OCI-LY1 (cell line): Measurements from ENCODE around the gene TRIM63.

Experiments
- H2AFZ ChIP-seq: fragments of 200-600 bp; sonication (generic), shearing (Covaris generic); 2 replicates; pipeline ENCODE4 v1.6.0; 2014; ENCODE audit warnings: antibody characterized with exemption, mild to moderate bottlenecking, low read length
- H3F3A ChIP-seq: fragments of 200-600 bp; sonication (generic), shearing (Covaris generic); 2 replicates; pipeline ENCODE4 v1.6.0; 2014; ENCODE audit warnings: mild to moderate bottlenecking, antibody characterized with exemption, low read length, moderate library complexity; ENCODE audit not compliant: insufficient read depth
- H3K27ac ChIP-seq: fragments of 200-600 bp; sonication (generic); 2 replicates; pipeline ENCODE4 v1.5.1; 2014; ENCODE audit warnings: low read length, mixed run types, mild to moderate bottlenecking, low read depth; ENCODE audit not compliant: poor library complexity, severe bottlenecking
- H3K27me3 ChIP-seq: fragments of 200-600 bp; sonication (generic); 2 replicates; pipeline ENCODE4 v1.6.0; 2014; ENCODE audit warnings: antibody characterized with exemption, mild to moderate bottlenecking, low read length, moderate library complexity; ENCODE audit not compliant: insufficient read depth
- H3K36me3 ChIP-seq: fragments of 200-600 bp; sonication (generic); 2 replicates; pipeline ENCODE4 v1.6.1; 2014; ENCODE audit warnings: mild to moderate bottlenecking, antibody characterized with exemption, low read length, moderate library complexity, mixed read lengths; ENCODE audit not compliant: insufficient read depth
- H3K4me1 ChIP-seq: fragments of 200-600 bp; sonication (generic); 2 replicates; pipeline ENCODE4 v1.5.1; 2014; ENCODE audit warnings: mild to moderate bottlenecking, low read length, moderate library complexity; ENCODE audit not compliant: insufficient read depth, severe bottlenecking
- H3K4me2 ChIP-seq: fragments of 200-600 bp; sonication (generic), shearing (Covaris generic); 2 replicates; pipeline ENCODE4 v1.6.1; 2014; ENCODE audit warnings: low read length
- H3K4me3 ChIP-seq: fragments of 200-600 bp; sonication (generic); 2 replicates; pipeline ENCODE4 v1.5.1; 2014; ENCODE audit warnings: low read length, low read depth, mild to moderate bottlenecking, mixed read lengths; ENCODE audit not compliant: poor library complexity, severe bottlenecking
- H3K79me2 ChIP-seq: fragments of 200-600 bp; shearing (Covaris generic); 2 replicates; pipeline ENCODE4 v1.6.1; 2016; ENCODE audit warnings: mixed run types, low read length, mixed read lengths; ENCODE audit not compliant: insufficient read depth
- H3K9ac ChIP-seq: fragments of 200-600 bp; sonication (generic), shearing (Covaris generic); 2 replicates; pipeline ENCODE4 v1.6.1; 2014; ENCODE audit warnings: mild to moderate bottlenecking, low read length, mixed read lengths
- H3K9me2 ChIP-seq: fragments of 200-600 bp; sonication (generic), shearing (Covaris generic); 2 replicates; pipeline ENCODE4 v1.6.1; 2014; ENCODE audit warnings: low read depth, mild to moderate bottlenecking, low read length, mixed read lengths
- H3K9me3 ChIP-seq: fragments of 200-600 bp; shearing (Covaris generic); 2 replicates; pipeline ENCODE4 v1.6.1; 2014; ENCODE audit warnings: low read length, mixed read lengths
- H4K20me1 ChIP-seq: fragments of 200-600 bp; sonication (generic), shearing (Covaris generic); 2 replicates; pipeline ENCODE4 v1.6.0; 2016; ENCODE audit warnings: mild to moderate bottlenecking, low read length; ENCODE audit not compliant: insufficient read depth
- EZH2 ChIP-seq: fragments of 200-600 bp; sonication (generic), shearing (Covaris generic); IDR thresholded peaks from 2 replicates; pipeline ENCODE4 v1.8.0; 2017; ENCODE audit warnings: borderline replicate concordance, mixed run types, mild to moderate bottlenecking, antibody characterized with exemption, low read length, moderate library complexity, mixed read lengths
- TF ChIP-seq, protein P1 (sequence below): fragments of 200-600 bp; sonication (generic), shearing (Covaris generic); IDR thresholded peaks from 2 replicates; pipeline ENCODE4 v1.5.1; 2017; ENCODE audit warnings: mild to moderate bottlenecking, antibody characterized with exemption, low read length, moderate library complexity, mixed read lengths

TRIM63 gene

DNA sequence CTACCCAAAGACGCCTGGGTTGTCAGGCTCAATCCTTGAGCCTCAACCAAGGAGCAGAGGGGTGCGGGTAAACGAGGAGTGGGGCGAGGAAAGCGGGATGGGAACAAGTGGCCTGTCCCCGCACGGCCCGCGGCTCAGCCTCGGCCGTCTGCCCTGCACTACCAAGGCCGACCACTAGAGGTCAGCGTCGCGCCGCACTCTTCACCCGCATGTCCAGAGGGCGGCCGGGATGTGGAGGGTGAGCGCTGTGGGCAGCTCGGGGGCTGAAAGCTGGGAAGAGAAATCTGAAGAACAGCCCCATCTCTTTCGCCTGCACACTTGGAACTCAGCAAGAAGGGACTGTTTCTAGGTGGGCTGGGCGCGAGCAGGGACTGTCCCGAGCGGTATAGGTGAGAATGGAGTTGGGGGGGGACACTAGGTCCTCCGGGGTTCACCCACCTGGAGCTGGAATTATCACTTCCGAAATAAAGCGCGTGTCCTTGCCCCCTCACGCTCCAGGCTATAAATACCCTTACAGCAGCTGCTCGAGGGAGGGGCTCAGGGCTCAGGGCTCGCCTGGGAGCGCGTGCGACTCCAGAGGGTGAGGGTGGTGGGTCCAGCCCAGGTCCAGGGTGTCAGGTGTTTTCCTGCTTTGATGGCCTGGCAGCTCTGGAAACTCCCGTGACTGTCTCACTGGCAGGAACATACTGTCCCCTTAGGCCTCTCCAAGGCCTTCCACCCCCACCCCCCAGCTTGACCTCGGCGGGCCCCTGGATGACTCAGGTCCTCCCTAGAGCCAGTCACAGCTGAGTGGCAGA lies 31.3 kb downstream of the TRIM63 start:
- TF ChIP-seq EZH2 = no peak
- TF ChIP-seq, protein P1, sequence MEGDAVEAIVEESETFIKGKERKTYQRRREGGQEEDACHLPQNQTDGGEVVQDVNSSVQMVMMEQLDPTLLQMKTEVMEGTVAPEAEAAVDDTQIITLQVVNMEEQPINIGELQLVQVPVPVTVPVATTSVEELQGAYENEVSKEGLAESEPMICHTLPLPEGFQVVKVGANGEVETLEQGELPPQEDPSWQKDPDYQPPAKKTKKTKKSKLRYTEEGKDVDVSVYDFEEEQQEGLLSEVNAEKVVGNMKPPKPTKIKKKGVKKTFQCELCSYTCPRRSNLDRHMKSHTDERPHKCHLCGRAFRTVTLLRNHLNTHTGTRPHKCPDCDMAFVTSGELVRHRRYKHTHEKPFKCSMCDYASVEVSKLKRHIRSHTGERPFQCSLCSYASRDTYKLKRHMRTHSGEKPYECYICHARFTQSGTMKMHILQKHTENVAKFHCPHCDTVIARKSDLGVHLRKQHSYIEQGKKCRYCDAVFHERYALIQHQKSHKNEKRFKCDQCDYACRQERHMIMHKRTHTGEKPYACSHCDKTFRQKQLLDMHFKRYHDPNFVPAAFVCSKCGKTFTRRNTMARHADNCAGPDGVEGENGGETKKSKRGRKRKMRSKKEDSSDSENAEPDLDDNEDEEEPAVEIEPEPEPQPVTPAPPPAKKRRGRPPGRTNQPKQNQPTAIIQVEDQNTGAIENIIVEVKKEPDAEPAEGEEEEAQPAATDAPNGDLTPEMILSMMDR = peak; percentile 96
- Histone ChIP-seq H3K36me3 (no peaks in the 10 kb centered on the region), H3K4me2 (peak overlapping the region; percentile 80), H3K9me3 (no peaks in the 10 kb centered on the region), H3K4me1 (peaks cover 6% of the 10 kb centered on the region), H3K27ac (no peak overlapping the region), H3K9me2 (no peaks in the 10 kb centered on the region), H2AFZ (no peak overlapping the region), H4K20me1 (no peaks in the 10 kb centered on the region), H3K79me2 (no peaks in the 10 kb centered on the region), H3K27me3 (no peaks in the 10 kb centered on the region), H3K9ac (peak overlapping the region; percentile 64), H3K4me3 (peak overlapping the region; percentile 70), H3F3A (no peaks in the 10 kb centered on the region)

DNA sequence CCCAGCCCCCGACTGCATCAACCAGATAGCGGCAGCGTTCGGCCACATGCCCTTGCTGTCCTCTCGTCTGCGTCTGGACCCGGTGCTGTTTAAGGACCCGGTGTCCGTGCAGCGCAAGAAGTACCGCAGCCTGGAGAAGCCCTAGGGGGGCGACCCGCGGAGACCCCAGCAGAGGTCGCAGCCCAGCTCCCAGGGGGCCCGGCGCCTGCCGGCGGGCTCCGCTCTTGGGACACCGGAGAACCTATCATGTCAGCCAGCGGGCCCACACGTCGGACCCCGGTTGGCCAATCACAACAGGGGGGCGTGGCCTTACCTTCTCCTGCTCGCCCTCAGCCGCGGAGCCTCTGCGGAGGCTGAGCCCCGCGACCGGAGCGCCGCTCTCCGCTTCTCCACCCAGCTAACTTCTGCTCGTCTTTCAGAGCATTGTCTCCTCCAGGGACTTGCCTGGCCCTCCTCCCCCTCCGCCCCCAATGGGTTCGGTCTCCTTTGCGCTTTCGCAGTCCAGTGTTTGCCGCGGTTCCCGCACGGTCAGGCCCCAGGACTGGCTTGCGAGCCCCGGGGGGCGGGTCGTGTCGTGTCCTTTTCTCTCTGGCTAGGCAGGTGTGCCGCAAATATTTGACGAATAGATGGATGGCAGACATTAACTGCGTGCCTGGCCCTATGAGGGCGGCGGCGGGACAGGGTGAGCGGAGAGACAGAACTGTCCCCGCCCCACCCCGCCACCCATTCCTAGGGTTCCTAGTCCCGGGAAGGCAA lies 32.0 kb downstream of the TRIM63 start:
- H3K36me3 ChIP-seq = no peaks in the 10 kb centered on the region
- peak overlapping the region; percentile 80 for H3K4me2 ChIP-seq
- H3K9me3 ChIP-seq = no peaks in the 10 kb centered on the region
- TF ChIP-seq, protein P1 = 0 out of 2 replicates have a peak, but pooled peaks have one; percentile 8
- TF ChIP-seq EZH2 = no peak
- H3K79me2 ChIP-seq = no peaks in the 10 kb centered on the region
- H3K4me1 ChIP-seq = peaks cover 6% of the 10 kb centered on the region
- H3K9ac ChIP-seq = peak overlapping the region; percentile 64
- no peaks in the 10 kb centered on the region for H3K27me3 ChIP-seq
- H3F3A ChIP-seq = no peaks in the 10 kb centered on the region
- H3K27ac ChIP-seq = no peak overlapping the region
- H3K9me2 ChIP-seq = no peaks in the 10 kb centered on the region
- no peaks in the 10 kb centered on the region for H4K20me1 ChIP-seq
- H3K4me3 ChIP-seq = peak overlapping the region; percentile 70
- 0 out of 2 replicates have a peak overlapping the region, but pooled peaks have one; percentile 64 for H2AFZ ChIP-seq

DNA sequence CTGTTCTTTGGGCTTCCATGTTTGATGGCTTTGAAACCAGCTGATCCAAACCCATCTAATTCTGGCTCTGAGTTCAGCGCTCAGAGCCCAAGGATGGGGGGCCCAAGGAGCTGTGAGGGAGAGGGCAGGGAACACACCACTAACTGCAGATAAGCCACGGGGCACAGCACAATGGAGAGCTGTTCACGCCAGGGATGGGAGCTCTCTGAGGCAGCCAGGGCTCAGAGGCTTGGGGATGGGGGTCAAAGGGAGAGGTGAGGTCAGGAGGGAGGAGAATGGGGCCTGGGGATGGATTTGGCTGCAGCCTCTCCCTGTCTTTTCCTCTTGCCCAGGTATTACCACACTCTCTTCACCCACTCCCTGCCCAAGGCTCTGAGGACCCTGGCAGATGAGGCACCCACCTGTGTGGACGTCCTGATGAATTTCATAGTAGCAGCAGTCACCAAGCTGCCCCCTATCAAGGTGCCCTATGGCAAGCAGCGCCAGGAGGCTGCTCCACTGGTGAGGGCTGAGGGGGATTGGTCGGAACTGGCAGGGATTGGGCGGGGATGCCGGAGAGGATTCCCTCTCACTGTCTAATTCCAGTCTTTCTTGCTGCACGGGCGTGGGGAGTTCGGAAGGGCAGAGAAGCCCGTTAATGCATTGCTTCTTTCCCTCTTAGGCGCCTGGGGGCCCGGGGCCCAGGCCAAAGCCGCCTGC lies 32.8 kb downstream of the TRIM63 start:
- no peak overlapping the region for H3K27ac ChIP-seq
- peak overlapping the region; percentile 56; the same call in 1 of the 2 replicates for H3K9ac ChIP-seq

More for the DNA sequence above, 32.8 kb downstream of the TRIM63 start:
- Histone ChIP-seq H3K9me2 (no peaks in the 10 kb centered on the region), H3K79me2 (no peaks in the 10 kb centered on the region), H3K36me3 (no peaks in the 10 kb centered on the region), H3K9me3 (no peaks in the 10 kb centered on the region), H2AFZ (0 out of 2 replicates have a peak overlapping the region, but pooled peaks have one; percentile 53), H3K4me3 (peak overlapping the region; percentile 70), H3K4me2 (peak overlapping the region; percentile 80), H3K4me1 (peaks cover 6% of the 10 kb centered on the region), H3K27me3 (no peaks in the 10 kb centered on the region), H4K20me1 (no peaks in the 10 kb centered on the region), H3F3A (no peaks in the 10 kb centered on the region)
- TF ChIP-seq EZH2 = no peak
- TF ChIP-seq, protein P1 = no peak
